Measurements from ENCODE around the gene AGFG1.

The AGFG1 gene

GRCh38 chr2:227608561-227609338 is 136.8 kb downstream of the AGFG1 start:
- no peak for DNase-seq (ENCODE audit: low spot score)

GRCh38 chr2:227610123-227610522 is 138.2 kb downstream of the AGFG1 start:
- no peak for DNase-seq (ENCODE audit: low spot score)

Measured in kidney tubule cell (primary cell).